ENCODE results near the gene PMP22. TPM values are rescaled to one million over a fixed set of nuclear protein-coding genes. Genes with fewer than 3 reads are reported as not detected.

The PMP22 gene
- total RNA-seq, 2 experiments from 2014 or later = 0.12 TPM; not detected in 1

GRCh38 chr17:15261258-15261801 is 3.8 kb downstream of the PMP22 start:
- no peak overlapping the region for H3K27ac Mint-ChIP-seq
- H3K27me3 Mint-ChIP-seq (ENCODE audit: low read depth) = peaks cover 64% of the 10 kb centered on the region
- no peak for DNase-seq
- CTCF ChIA-PET = no interaction called here
- no peaks in the 10 kb centered on the region for H3K9me3 Mint-ChIP-seq
- intact Hi-C loops (cut with micrococcal nuclease) = loop anchor here (2.0 to 5.0 kb wide), 2 partner anchors 737 to 1336 kb away; partner anchors contain the start of genes TTC19 and ZSWIM7
- peak overlapping the region; percentile 71 for H3K4me3 Mint-ChIP-seq
- no peaks in the 10 kb centered on the region for H3K36me3 Mint-ChIP-seq (ENCODE audit: low read depth)
- H3K4me1 Mint-ChIP-seq (ENCODE audit: low read depth) = peaks cover 14% of the 10 kb centered on the region

GRCh38 chr17:15260376-15261257 is 4.5 kb downstream of the PMP22 start:
- Mint-ChIP-seq H3K27me3 (ENCODE audit: low read depth) (peaks cover 67% of the 10 kb centered on the region), H3K4me1 (ENCODE audit: low read depth) (peaks cover 14% of the 10 kb centered on the region), H3K27ac (no peak overlapping the region), H3K9me3 (no peaks in the 10 kb centered on the region), H3K4me3 (peak overlapping the region; percentile 71), H3K36me3 (ENCODE audit: low read depth) (no peaks in the 10 kb centered on the region)
- CTCF ChIA-PET = interaction anchor here (0.8 to 4.6 kb wide), 2 partner anchors 242 to 249 kb away, joined by 3 to 56 read pairs; no protein-coding TSS in a partner anchor
- DNase-seq = peak; percentile 68
- intact Hi-C loops (cut with micrococcal nuclease) = loop anchor here (1.0 to 5.0 kb wide), 3 partner anchors 242 to 1337 kb away; partner anchors contain the start of genes TTC19 and ZSWIM7

- Mint-ChIP-seq H3K27ac (no peak overlapping the region), H3K9me3 (no peaks in the 10 kb centered on the region), H3K4me1 (ENCODE audit: low read depth) (peaks cover 14% of the 10 kb centered on the region), H3K27me3 (ENCODE audit: low read depth) (peaks cover 57% of the 10 kb centered on the region), H3K4me3 (no peak overlapping the region), H3K36me3 (ENCODE audit: low read depth) (no peaks in the 10 kb centered on the region)
- CTCF ChIA-PET = interaction anchor here (0.9 to 4.6 kb wide), 11 partner anchors 9 to 268 kb away, joined by 3 to 56 read pairs (median 4); no protein-coding TSS in a partner anchor
- DNase-seq = no peak
- intact Hi-C loops (cut with micrococcal nuclease) = loop anchor here (1.0 kb wide), 1 partner anchor 245 kb away; no protein-coding TSS in a partner anchor
Measured at GRCh38 chr17:15257796-15258512, 7.2 kb downstream of the PMP22 start.

GRCh38 chr17:15257258-15257788 is 7.8 kb downstream of the PMP22 start:
- Mint-ChIP-seq H3K27ac (no peak overlapping the region), H3K4me1 (ENCODE audit: low read depth) (peaks cover 14% of the 10 kb centered on the region), H3K4me3 (no peak overlapping the region), H3K36me3 (ENCODE audit: low read depth) (no peaks in the 10 kb centered on the region), H3K9me3 (no peaks in the 10 kb centered on the region), H3K27me3 (ENCODE audit: low read depth) (peaks cover 56% of the 10 kb centered on the region)
- CTCF ChIA-PET = interaction anchor here (0.6 to 4.6 kb wide), 12 partner anchors 8 to 397 kb away, joined by 3 to 56 read pairs (median 4); no protein-coding TSS in a partner anchor
- intact Hi-C loops (cut with micrococcal nuclease) = loop anchor here (1.0 kb wide), 1 partner anchor 246 kb away; no protein-coding TSS in a partner anchor
- DNase-seq = peak; percentile 79

- no peak for DNase-seq
- H3K4me3 Mint-ChIP-seq = no peak overlapping the region
- peaks cover 50% of the 10 kb centered on the region for H3K27me3 Mint-ChIP-seq (ENCODE audit: low read depth)
- no peaks in the 10 kb centered on the region for H3K36me3 Mint-ChIP-seq (ENCODE audit: low read depth)
- H3K9me3 Mint-ChIP-seq = no peaks in the 10 kb centered on the region
- CTCF ChIA-PET = interaction anchor here (0.6 to 4.6 kb wide), 6 partner anchors 9 to 396 kb away, joined by 3 to 56 read pairs (median 4); no protein-coding TSS in a partner anchor
- H3K4me1 Mint-ChIP-seq (ENCODE audit: low read depth) = peaks cover 10% of the 10 kb centered on the region
- intact Hi-C loops (cut with micrococcal nuclease) = loop anchor here (1.0 kb wide), 1 partner anchor 247 kb away; no protein-coding TSS in a partner anchor
- no peak overlapping the region for H3K27ac Mint-ChIP-seq
Measured at GRCh38 chr17:15256689-15257088, 8.4 kb downstream of the PMP22 start.

- Mint-ChIP-seq H3K27me3 (ENCODE audit: low read depth) (peaks cover 43% of the 10 kb centered on the region), H3K4me3 (no peak overlapping the region), H3K4me1 (ENCODE audit: low read depth) (peaks cover 7% of the 10 kb centered on the region), H3K36me3 (ENCODE audit: low read depth) (no peaks in the 10 kb centered on the region), H3K9me3 (no peaks in the 10 kb centered on the region), H3K27ac (no peak overlapping the region)
- CTCF ChIA-PET = interaction anchor here (4.6 kb wide), 1 partner anchor 247 kb away, joined by 56 read pairs; no protein-coding TSS in a partner anchor
- intact Hi-C loops (cut with micrococcal nuclease) = no loop called here
- no peak for DNase-seq
Measured at GRCh38 chr17:15255713-15256454, 9.2 kb downstream of the PMP22 start.

GRCh38 chr17:15250135-15250860 is 14.8 kb downstream of the PMP22 start:
- intact Hi-C loops (cut with micrococcal nuclease) = no loop called here
- CTCF ChIA-PET = interaction anchor here (0.6 to 1.0 kb wide), 2 partner anchors 253 to 255 kb away, joined by 3 read pairs; no protein-coding TSS in a partner anchor
- H3K9me3 Mint-ChIP-seq = no peaks in the 10 kb centered on the region
- no peak overlapping the region for H3K27ac Mint-ChIP-seq
- no peak overlapping the region for H3K4me3 Mint-ChIP-seq
- H3K27me3 Mint-ChIP-seq (ENCODE audit: low read depth) = peaks cover 8% of the 10 kb centered on the region
- DNase-seq = no peak
- no peaks in the 10 kb centered on the region for H3K36me3 Mint-ChIP-seq (ENCODE audit: low read depth)
- H3K4me1 Mint-ChIP-seq (ENCODE audit: low read depth) = no peaks in the 10 kb centered on the region

GRCh38 chr17:15249487-15249886 is 15.6 kb downstream of the PMP22 start:
- no peaks in the 10 kb centered on the region for H3K9me3 Mint-ChIP-seq
- H3K4me3 Mint-ChIP-seq = no peak overlapping the region
- DNase-seq = no peak
- H3K36me3 Mint-ChIP-seq (ENCODE audit: low read depth) = no peaks in the 10 kb centered on the region
- intact Hi-C loops (cut with micrococcal nuclease) = no loop called here
- peaks cover 8% of the 10 kb centered on the region for H3K27me3 Mint-ChIP-seq (ENCODE audit: low read depth)
- no peaks in the 10 kb centered on the region for H3K4me1 Mint-ChIP-seq (ENCODE audit: low read depth)
- CTCF ChIA-PET = interaction anchor here (0.8 to 1.0 kb wide), 2 partner anchors 9 to 254 kb away, joined by 3 to 5 read pairs; no protein-coding TSS in a partner anchor
- H3K27ac Mint-ChIP-seq = no peak overlapping the region

- Mint-ChIP-seq H3K27me3 (ENCODE audit: low read depth) (peaks cover 3% of the 10 kb centered on the region), H3K27ac (no peak overlapping the region), H3K36me3 (ENCODE audit: low read depth) (no peaks in the 10 kb centered on the region), H3K9me3 (no peaks in the 10 kb centered on the region), H3K4me1 (ENCODE audit: low read depth) (no peaks in the 10 kb centered on the region), H3K4me3 (no peak overlapping the region)
- DNase-seq = no peak
- CTCF ChIA-PET = interaction anchor here (0.9 to 1.7 kb wide), 4 partner anchors 9 to 252 kb away, joined by 4 to 7 read pairs (median 5); no protein-coding TSS in a partner anchor
- intact Hi-C loops (cut with micrococcal nuclease) = no loop called here
Measured at GRCh38 chr17:15247891-15248529, 17.1 kb downstream of the PMP22 start.

GRCh38 chr17:15245054-15245453 is 20.1 kb downstream of the PMP22 start:
- Mint-ChIP-seq H3K36me3 (ENCODE audit: low read depth) (no peaks in the 10 kb centered on the region), H3K4me3 (no peak overlapping the region), H3K27me3 (ENCODE audit: low read depth) (peaks cover 13% of the 10 kb centered on the region), H3K27ac (no peak overlapping the region), H3K4me1 (ENCODE audit: low read depth) (no peaks in the 10 kb centered on the region), H3K9me3 (no peaks in the 10 kb centered on the region)
- intact Hi-C loops (cut with micrococcal nuclease) = no loop called here
- DNase-seq = no peak
- CTCF ChIA-PET = no interaction called here
